ENCODE results near the gene PACRG. TPM values are rescaled to one million over a fixed set of nuclear protein-coding genes. Genes with fewer than 3 reads are reported as not detected.

PACRG gene
- total RNA-seq, 1 donor from 2014 or later, result 1.1 TPM

DNA sequence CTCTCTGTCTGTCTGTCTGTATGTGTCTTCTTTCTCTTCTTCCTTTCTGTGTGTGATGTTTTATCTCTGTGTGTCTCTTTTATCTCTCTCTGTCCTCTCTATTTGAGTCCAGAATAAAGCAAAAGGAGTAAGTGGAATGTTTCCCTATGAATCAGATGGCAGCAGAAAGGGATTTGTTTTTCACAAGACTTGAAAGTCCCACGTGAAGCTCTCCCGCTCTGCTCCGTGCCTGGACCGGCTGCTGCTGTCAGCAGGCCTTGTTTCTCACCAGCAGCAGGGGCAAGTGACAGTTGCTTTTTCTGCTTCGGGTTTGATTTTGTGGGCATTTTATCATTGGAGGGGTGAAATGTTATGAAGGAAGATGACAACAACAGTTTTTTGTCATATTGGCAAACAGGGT is 212.7 kb downstream of the PACRG start:
- H3K36me3 Mint-ChIP-seq (ENCODE audit: low read depth), result peaks cover 5% of the 10 kb centered on the region
- no peaks in the 10 kb centered on the region for H3K27me3 Mint-ChIP-seq (ENCODE audit: low read depth)
- peaks cover 15% of the 10 kb centered on the region for H3K4me1 Mint-ChIP-seq (ENCODE audit: low read depth)
- peaks cover 17% of the 10 kb centered on the region for H3K9me3 Mint-ChIP-seq (ENCODE audit: low read depth)
- TF ChIP-seq, protein P1, sequence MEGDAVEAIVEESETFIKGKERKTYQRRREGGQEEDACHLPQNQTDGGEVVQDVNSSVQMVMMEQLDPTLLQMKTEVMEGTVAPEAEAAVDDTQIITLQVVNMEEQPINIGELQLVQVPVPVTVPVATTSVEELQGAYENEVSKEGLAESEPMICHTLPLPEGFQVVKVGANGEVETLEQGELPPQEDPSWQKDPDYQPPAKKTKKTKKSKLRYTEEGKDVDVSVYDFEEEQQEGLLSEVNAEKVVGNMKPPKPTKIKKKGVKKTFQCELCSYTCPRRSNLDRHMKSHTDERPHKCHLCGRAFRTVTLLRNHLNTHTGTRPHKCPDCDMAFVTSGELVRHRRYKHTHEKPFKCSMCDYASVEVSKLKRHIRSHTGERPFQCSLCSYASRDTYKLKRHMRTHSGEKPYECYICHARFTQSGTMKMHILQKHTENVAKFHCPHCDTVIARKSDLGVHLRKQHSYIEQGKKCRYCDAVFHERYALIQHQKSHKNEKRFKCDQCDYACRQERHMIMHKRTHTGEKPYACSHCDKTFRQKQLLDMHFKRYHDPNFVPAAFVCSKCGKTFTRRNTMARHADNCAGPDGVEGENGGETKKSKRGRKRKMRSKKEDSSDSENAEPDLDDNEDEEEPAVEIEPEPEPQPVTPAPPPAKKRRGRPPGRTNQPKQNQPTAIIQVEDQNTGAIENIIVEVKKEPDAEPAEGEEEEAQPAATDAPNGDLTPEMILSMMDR (IDR thresholded peaks at IDR 0.05), result no peak
- no peak overlapping the region for H3K4me3 Mint-ChIP-seq (ENCODE audit: unreplicated experiment)
- no peak for DNase-seq (ENCODE audit: low spot score)
- no peak overlapping the region for H3K27ac Mint-ChIP-seq (ENCODE audit: unreplicated experiment)

DNA sequence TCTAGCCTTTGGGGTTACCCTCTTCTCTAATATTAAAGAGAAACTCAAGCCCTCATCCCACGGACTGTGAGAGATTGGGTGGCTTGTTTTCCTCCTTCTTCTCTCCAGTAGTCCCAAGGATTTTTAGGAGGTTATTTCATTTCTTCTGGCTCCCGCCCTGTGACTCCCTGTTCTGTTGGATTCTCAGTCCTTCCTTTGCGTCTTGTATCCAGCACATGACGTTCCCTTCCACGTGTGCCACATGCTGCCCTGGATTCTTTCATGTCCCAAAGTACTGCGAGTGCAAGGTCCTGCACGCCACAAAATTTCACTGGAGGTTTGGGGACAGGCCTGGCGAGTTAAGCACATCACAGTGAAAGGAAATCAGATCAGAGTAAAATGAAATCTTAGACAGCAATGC is 213.4 kb downstream of the PACRG start:
- peak overlapping the region; percentile 17 for H3K27ac Mint-ChIP-seq (ENCODE audit: unreplicated experiment)
- no peak overlapping the region for H3K4me3 Mint-ChIP-seq (ENCODE audit: unreplicated experiment)
- DNase-seq (ENCODE audit: low spot score), result no peak
- H3K27me3 Mint-ChIP-seq (ENCODE audit: low read depth), result no peaks in the 10 kb centered on the region
- H3K9me3 Mint-ChIP-seq (ENCODE audit: low read depth), result peaks cover 18% of the 10 kb centered on the region
- TF ChIP-seq, protein P1 (IDR thresholded peaks at IDR 0.05), result no peak
- H3K4me1 Mint-ChIP-seq (ENCODE audit: low read depth), result peaks cover 15% of the 10 kb centered on the region
- H3K36me3 Mint-ChIP-seq (ENCODE audit: low read depth), result peaks cover 4% of the 10 kb centered on the region

DNA sequence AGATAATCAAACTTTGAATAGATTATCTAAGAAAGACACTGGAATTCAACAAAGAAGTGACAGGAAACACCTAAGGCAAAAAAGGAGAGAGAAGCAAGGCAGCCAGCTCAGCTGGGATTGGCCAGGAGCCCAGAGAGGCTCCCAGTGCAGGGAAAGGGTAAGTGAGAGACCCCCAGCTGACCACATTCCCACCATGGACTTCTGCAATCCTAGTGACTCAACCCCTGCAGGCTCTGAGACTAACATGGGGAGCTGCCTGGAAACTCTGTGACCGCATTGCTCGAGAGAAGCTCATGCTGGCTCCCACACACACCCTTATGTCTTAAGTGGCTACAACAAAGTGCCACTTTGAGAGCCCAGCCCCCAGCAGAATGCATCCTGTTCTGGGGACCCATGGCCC is 215.1 kb downstream of the PACRG start:
- Mint-ChIP-seq H3K27ac (ENCODE audit: unreplicated experiment) (peak overlapping the region; percentile 73), H3K9me3 (ENCODE audit: low read depth) (peaks cover 22% of the 10 kb centered on the region), H3K27me3 (ENCODE audit: low read depth) (no peaks in the 10 kb centered on the region), H3K4me1 (ENCODE audit: low read depth) (peaks cover 15% of the 10 kb centered on the region), H3K4me3 (ENCODE audit: unreplicated experiment) (no peak overlapping the region), H3K36me3 (ENCODE audit: low read depth) (peaks cover 4% of the 10 kb centered on the region)
- DNase-seq (ENCODE audit: low spot score), result no peak
- TF ChIP-seq, protein P1 (IDR thresholded peaks at IDR 0.05), result no peak

DNA sequence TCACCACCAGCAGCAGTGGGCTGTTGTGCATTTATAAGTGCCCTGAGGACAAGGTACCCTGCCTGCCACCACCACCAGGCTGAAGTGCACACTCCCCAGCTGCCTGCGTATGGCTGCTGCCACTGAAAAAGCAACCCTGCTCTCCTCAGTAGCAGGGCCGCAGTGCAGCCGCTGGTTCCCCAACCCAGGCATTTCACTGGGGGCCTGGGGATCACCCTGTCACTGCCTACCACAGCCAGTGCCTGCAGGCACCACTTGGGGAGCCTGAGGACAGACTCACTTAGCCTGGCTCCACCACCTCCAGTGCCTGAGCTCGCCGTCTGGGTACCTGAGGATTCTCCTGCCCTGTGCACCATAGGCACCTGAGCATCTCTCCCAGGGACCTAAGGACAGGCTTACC is 215.6 kb downstream of the PACRG start:
- TF ChIP-seq, protein P1 (IDR thresholded peaks at IDR 0.05), result no peak
- Mint-ChIP-seq H3K27me3 (ENCODE audit: low read depth) (no peaks in the 10 kb centered on the region), H3K36me3 (ENCODE audit: low read depth) (peaks cover 4% of the 10 kb centered on the region), H3K27ac (ENCODE audit: unreplicated experiment) (no peak overlapping the region), H3K4me3 (ENCODE audit: unreplicated experiment) (no peak overlapping the region), H3K4me1 (ENCODE audit: low read depth) (peaks cover 15% of the 10 kb centered on the region), H3K9me3 (ENCODE audit: low read depth) (peaks cover 22% of the 10 kb centered on the region)
- no peak for DNase-seq (ENCODE audit: low spot score)

DNA sequence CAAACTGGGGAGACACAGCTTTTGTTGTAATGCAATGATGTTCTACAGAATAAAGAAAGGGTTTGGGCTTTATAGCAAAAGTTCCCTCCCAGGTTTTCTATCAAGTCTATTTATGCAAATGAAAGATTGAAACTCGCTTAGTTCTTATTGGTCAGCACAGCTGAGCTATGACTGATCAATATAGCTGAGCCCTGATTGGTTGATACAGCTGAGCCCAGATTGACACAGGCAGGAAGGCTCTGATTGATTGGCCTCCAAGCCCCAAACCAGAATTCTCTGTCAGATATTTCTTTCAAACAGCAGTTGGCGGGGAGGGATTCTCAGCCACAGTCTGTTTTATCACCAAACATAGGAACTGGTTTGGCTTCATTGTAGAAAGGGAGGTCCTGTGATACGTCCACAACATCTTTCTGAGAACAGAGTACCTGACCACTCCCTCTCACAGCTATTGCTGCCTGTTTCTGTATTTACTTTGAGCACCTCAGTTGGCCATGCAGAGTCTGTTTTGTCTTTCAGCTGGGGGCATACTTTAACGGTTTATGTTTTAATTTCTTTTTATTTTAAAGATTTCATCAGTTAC is 223.5 kb downstream of the PACRG start:
- H3K9me3 Mint-ChIP-seq (ENCODE audit: low read depth), result peaks cover 4% of the 10 kb centered on the region
- TF ChIP-seq, protein P1 (IDR thresholded peaks at IDR 0.05), result no peak
- no peaks in the 10 kb centered on the region for H3K36me3 Mint-ChIP-seq (ENCODE audit: low read depth)
- H3K27me3 Mint-ChIP-seq (ENCODE audit: low read depth), result no peaks in the 10 kb centered on the region
- no peak overlapping the region for H3K4me3 Mint-ChIP-seq (ENCODE audit: unreplicated experiment)
- DNase-seq (ENCODE audit: low spot score), result no peak
- no peak overlapping the region for H3K27ac Mint-ChIP-seq (ENCODE audit: unreplicated experiment)
- no peaks in the 10 kb centered on the region for H3K4me1 Mint-ChIP-seq (ENCODE audit: low read depth)
